ENCODE data around the gene RPN2.

DNA sequence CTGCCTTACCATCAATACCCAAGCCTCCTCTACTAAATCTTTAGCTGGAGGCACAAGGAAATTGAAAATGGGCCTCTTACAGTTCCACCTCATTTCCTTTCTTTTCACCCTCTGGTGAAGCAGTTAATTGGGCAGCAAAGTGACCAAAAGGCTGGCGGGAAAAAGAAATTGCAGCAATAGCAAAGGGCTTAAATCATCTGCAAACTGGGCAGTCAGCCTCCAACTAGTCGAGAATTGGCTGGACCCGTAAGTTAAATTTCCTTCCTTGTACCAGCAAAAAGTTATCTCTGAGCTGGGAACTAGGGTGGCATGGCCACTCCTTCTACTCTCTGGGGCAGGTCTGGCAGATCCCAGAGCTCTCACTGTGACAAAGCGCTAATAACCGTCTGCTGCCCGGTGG, 49.0 kb downstream of the RPN2 start:
- TF ChIP-seq CTCF (IDR thresholded peaks at IDR 0.05), result no peak
- TF ChIP-seq POLR2A (IDR thresholded peaks at IDR 0.05), result no peak
